ENCODE data around the gene LPP.

GRCh38 chr3:188660415-188660814 lies 506.5 kb downstream of the LPP start:
- TF ChIP-seq CTCF (IDR thresholded peaks at IDR 0.05) (no peak), EP300 (IDR thresholded peaks at IDR 0.05; ENCODE audit: low read depth) (no peak), POLR2AphosphoS5 (IDR thresholded peaks at IDR 0.05) (no peak), POLR2A (IDR thresholded peaks at IDR 0.05) (no peak)
